T-helper 1 cell treated with Interleukin-12 subunit alpha and Interleukin-12 subunit beta and Interleukin-4 antibody, amounts not matched to agents 30 μg/mL and 1 μg/mL, for 36 hours (primary cell): ENCODE data around the gene INPP4B.
"Not testable (repeated sequence)": the region's sequence is repeated elsewhere in the genome, so short reads cannot be mapped to it uniquely, and the experiment has no call there.

Experiments
- H3K27ac Mint-ChIP-seq: one replicate; pipeline ENCODE4 v1.8.0; 2021; ENCODE audit warnings: mild to moderate bottlenecking, mixed read lengths
- H3K27me3 Mint-ChIP-seq: one replicate; pipeline ENCODE4 v1.8.0; 2021; ENCODE audit warnings: low read depth, mixed read lengths
- H3K36me3 Mint-ChIP-seq: one replicate; pipeline ENCODE4 v1.8.0; 2021; ENCODE audit warnings: low read depth, mixed read lengths
- H3K4me1 Mint-ChIP-seq: one replicate; pipeline ENCODE4 v1.8.0; 2021; ENCODE audit warnings: low read depth, mixed read lengths
- H3K4me3 Mint-ChIP-seq: one replicate; pipeline ENCODE4 v1.8.0; 2021; ENCODE audit warnings: mild to moderate bottlenecking, moderate library complexity, mixed read lengths
- H3K9me3 Mint-ChIP-seq: one replicate; pipeline ENCODE4 v1.8.0; 2021; ENCODE audit warnings: mixed read lengths

The INPP4B gene

DNA sequence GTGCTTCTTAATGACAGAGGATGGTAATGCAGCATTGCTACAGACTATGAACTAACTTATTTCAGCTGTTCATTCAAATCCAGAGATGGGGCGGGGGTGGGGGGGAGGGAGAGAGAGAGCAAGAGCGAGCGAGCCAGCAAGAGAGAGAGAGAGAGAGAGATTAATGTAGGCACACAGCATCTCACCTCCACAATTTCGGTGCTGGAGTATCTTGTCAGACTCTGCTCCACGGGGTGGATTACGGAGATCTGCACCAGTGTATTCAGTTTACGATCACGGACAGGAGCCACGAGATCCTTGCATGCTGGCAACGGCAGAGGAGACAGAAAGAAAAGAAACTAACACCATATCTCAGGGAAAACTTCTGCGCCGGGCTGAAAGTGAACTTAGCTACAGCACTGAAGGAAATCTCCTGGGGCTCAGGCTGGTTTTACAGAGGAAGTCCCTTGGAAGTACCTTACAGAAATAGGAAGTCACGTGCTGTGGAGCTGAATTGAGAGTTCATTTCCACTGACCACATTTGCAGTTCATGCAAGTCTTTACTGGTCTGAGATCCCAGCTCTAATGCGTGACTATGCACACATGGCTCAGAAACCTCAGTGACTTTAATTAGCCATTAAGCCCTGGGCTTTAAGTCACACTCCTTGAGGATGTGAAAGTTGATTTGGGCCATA, 440.9 kb downstream of the INPP4B start:
- Mint-ChIP-seq H3K27ac (peak overlapping the region; percentile 98), H3K9me3 (no peaks in the 10 kb centered on the region), H3K36me3 (peaks cover 2% of the 10 kb centered on the region), H3K27me3 (no peaks in the 10 kb centered on the region), H3K4me1 (peaks cover 55% of the 10 kb centered on the region), H3K4me3 (peak overlapping the region; percentile 96)

DNA sequence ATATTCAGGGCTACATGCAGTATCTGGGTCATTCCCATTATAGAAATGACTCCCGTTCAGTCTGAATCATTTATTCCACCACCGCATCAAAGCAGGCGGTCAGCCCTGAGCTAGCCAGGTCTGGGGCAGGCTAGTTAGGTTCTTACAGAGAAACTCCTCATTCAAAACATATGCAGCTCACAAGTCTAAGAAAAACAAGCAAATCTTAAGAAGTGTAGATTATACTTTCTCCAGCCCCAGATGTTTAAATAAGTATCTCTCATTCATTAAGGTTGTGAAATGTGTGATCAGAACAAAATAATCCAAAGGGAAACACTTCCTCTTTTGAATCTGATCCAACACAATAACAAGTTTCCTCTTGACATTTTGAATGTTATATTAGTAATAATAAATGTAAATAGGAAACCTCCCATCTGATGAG, 441.9 kb downstream of the INPP4B start:
- peak overlapping the region; percentile 96 for H3K4me3 Mint-ChIP-seq
- H3K27ac Mint-ChIP-seq = peak overlapping the region; percentile 84
- no peaks in the 10 kb centered on the region for H3K9me3 Mint-ChIP-seq
- H3K4me1 Mint-ChIP-seq = peaks cover 63% of the 10 kb centered on the region
- H3K27me3 Mint-ChIP-seq = no peaks in the 10 kb centered on the region
- peaks cover 7% of the 10 kb centered on the region for H3K36me3 Mint-ChIP-seq

DNA sequence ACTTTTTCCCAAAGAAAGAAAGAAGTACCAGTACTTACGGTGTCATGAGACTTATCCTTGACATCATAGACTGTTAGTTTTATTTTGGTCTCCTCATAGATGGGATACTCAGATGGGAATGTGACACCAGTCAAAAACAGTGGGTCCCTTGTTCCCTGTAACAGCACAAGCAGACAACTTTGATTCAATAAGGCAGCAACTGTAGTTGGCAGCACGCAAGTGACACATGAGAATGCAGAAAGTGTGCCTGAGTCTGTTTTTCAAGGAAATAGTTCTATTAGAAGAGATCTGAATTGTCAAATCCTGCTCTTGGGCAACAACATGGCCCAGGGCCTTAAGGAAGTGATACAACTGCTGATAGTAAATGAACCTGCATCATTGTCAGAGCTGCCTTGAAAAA, 443.2 kb downstream of the INPP4B start:
- Mint-ChIP-seq H3K36me3 (peaks cover 11% of the 10 kb centered on the region), H3K27me3 (no peaks in the 10 kb centered on the region), H3K4me1 (peaks cover 65% of the 10 kb centered on the region), H3K27ac (peak overlapping the region; percentile 82), H3K9me3 (no peaks in the 10 kb centered on the region), H3K4me3 (peak overlapping the region; percentile 82)

DNA sequence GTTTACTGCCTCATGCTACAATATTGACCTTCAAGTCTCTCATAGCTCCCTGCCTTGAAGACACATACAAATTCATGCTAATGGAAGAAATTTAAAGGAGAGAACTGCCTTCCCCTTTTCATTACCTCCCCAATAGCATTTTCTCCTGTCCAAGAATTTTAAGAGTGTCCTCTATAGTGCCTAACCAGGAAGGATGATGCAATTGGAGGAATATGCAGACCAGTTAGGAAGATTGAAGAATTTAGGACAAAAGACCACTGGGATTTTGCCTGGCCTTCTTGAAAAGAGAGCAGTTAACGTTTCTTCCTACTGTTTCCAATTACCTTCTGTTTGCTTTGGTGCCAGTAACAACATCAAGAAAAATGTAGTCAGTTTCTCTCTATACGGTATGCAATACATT, 443.9 kb downstream of the INPP4B start:
- Mint-ChIP-seq H3K4me3 (peak overlapping the region; percentile 82), H3K27me3 (no peaks in the 10 kb centered on the region), H3K9me3 (no peaks in the 10 kb centered on the region), H3K4me1 (peaks cover 60% of the 10 kb centered on the region), H3K27ac (peak overlapping the region; percentile 82), H3K36me3 (peaks cover 11% of the 10 kb centered on the region)

DNA sequence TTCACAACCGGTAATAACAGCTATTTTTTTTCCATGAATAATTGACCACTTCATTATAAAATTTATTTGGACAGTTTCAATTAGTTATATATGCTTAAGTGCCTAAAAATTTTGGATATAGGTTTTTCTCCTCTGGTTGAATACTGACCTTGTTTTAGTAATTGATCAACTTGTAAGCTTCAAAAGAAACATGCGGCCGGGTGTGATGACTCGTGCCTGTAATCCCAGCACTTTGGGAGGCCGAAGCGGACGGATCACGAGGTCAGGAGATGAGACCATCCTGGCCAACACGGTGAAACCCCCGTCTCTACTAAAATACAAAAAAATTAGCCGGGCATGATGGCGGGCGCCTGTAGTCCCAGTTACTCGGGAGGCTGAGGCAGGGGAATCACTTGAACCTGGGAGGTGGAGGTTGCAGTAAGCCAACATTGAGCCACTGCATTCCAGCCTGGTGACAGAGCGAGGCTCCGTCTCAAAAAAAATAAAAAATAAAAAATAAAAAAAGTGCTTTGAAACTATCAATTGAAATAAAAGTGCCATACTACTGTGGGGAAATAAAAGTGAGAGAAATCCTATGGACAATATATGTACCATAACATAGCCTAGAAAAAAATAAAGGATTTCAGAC, 448.6 kb downstream of the INPP4B start:
- not testable (repeated sequence) for H3K4me3 Mint-ChIP-seq, H3K9me3 Mint-ChIP-seq, H3K27me3 Mint-ChIP-seq, H3K27ac Mint-ChIP-seq
- Mint-ChIP-seq H3K36me3 (peaks cover 24% of the 10 kb centered on the region), H3K4me1 (peaks cover 54% of the 10 kb centered on the region)

DNA sequence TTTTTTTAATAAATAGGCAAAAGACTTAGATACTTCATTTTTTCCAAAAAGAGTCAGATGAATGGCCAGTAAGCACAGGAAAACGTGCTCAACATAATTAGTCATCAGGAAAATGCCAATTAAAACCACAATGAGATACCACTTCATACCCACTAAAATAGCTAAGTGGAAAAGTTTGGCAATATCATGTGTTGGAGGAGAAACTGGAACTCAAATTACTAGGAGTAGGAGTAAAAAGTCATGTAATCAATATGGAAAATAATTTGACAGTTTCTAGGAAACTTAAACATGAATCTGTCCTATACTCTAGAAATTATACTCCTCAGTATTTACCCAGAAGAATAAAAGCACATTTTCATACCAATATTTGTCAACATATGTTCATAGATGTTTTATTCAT, 449.8 kb downstream of the INPP4B start:
- H3K27ac Mint-ChIP-seq = peak overlapping the region; percentile 37
- no peaks in the 10 kb centered on the region for H3K27me3 Mint-ChIP-seq
- H3K4me3 Mint-ChIP-seq = peak overlapping the region; percentile 15
- H3K4me1 Mint-ChIP-seq = peaks cover 45% of the 10 kb centered on the region
- H3K36me3 Mint-ChIP-seq = peaks cover 22% of the 10 kb centered on the region
- no peaks in the 10 kb centered on the region for H3K9me3 Mint-ChIP-seq

DNA sequence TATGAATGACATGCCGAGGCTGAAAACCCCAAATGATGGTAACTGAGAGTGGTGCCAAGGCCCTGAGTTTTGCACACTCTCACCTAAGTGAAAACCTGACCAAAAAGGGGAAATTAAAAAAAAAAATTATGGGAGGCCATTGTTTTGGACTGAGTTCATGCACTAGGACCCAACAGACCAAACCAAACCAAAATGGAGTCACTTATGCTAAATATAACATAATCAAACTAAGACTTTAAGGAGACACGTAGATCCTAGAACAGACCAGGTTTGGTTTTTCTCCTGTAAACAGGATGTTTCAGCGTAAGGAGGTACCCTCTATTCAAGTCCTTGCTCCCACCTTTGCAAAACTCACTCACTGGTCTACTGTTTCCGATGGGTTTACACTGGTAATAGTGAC, 453.0 kb downstream of the INPP4B start:
- no peak overlapping the region for H3K27ac Mint-ChIP-seq
- peaks cover 26% of the 10 kb centered on the region for H3K4me1 Mint-ChIP-seq
- H3K36me3 Mint-ChIP-seq = peaks cover 12% of the 10 kb centered on the region
- no peak overlapping the region for H3K4me3 Mint-ChIP-seq
- H3K9me3 Mint-ChIP-seq = no peaks in the 10 kb centered on the region
- H3K27me3 Mint-ChIP-seq = no peaks in the 10 kb centered on the region

DNA sequence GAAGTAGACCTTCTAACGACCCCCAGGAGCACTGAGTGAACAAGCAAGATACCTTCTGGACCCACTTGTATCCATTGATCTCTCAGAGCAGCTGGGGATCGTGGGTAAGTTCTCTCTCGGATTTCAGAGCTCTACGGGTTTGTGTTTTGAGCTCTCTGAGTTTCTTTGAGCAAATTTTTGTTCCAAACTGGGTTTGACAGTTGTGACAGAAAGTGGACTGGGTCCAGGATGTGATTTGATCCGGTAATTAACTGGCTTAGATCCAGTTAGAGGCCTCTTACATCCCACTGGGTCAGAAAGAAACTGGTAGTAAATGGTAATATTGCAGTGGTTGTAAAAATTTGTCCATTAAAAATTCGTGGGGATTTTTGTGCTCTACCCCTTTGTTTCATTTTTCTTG, 459.2 kb downstream of the INPP4B start:
- Mint-ChIP-seq H3K27ac (no peak overlapping the region), H3K27me3 (no peaks in the 10 kb centered on the region), H3K36me3 (peaks cover 10% of the 10 kb centered on the region), H3K4me3 (no peak overlapping the region), H3K9me3 (peaks cover 3% of the 10 kb centered on the region), H3K4me1 (peaks cover 20% of the 10 kb centered on the region)

DNA sequence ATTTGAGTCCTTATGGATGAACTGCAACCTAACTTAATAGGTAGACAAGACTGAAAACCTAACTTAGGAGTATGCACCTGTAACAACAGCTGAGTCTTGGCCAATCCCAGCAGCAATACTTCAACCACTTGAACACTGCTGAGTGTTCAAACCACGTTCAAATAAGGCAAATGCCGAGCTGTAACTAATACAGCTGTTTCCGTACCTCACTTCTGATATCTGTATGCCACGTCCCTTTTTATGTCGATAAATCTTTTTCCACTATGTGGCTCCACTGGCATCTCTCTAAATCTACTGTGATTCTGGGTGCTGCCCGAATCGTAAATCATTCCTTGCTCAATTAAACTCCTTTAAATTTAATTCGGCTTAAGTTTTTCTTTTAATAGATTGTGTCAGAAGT, 459.7 kb downstream of the INPP4B start:
- H3K9me3 Mint-ChIP-seq = peaks cover 3% of the 10 kb centered on the region
- peaks cover 10% of the 10 kb centered on the region for H3K36me3 Mint-ChIP-seq
- H3K27me3 Mint-ChIP-seq = no peaks in the 10 kb centered on the region
- peaks cover 20% of the 10 kb centered on the region for H3K4me1 Mint-ChIP-seq
- no peak overlapping the region for H3K4me3 Mint-ChIP-seq
- H3K27ac Mint-ChIP-seq = no peak overlapping the region

DNA sequence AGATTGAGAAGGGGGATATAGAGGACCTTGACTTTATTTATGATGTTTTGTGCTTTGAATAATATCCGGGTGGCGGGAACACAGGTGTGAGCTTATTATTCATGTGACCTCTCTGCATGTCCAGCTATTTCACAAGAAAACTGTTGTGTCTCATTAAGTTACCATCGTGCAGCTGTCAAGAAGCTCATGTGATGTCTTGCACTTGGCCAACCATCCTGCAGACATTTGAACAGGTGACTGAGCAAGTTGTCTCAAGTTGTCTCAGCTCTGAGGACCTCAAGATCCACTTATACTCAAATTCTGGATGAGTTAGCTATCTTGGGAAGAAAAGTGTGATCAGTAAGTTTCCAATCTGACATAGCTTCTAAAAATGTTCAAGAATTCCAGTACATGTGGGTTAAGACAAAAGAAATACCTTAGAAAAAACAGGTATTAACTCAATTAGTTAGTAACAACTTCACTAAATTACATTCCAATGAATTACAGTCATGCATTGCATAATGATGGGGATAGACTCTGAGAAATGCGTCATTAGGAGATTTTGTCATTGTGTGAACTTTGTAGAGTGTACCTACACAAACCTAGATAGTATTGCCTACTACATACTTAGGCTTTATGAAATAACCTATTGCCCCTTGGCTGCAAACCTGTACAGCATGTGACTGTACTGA, 462.2 kb downstream of the INPP4B start:
- H3K27ac Mint-ChIP-seq = no peak overlapping the region
- no peak overlapping the region for H3K4me3 Mint-ChIP-seq
- H3K4me1 Mint-ChIP-seq = peaks cover 20% of the 10 kb centered on the region
- H3K27me3 Mint-ChIP-seq = no peaks in the 10 kb centered on the region
- peaks cover 10% of the 10 kb centered on the region for H3K36me3 Mint-ChIP-seq
- H3K9me3 Mint-ChIP-seq = peaks cover 3% of the 10 kb centered on the region

DNA sequence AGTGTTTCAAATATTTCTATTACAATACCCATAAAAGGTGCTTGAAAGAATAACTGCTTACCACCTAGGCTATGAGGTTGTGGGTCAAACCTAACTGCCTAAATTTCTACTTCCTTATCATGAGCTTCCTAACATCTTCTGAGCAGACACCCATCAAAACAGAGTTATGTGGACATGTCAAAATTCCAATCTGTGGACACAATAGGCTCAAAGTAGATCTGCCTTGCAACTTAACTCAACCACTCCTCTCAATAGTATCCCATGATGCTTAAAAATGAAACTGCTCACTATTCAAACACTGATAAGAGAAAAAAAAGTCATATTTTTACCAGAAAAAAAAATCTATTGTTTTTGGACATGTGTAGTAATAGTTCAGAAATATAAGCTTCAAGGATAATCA, 462.7 kb downstream of the INPP4B start:
- Mint-ChIP-seq H3K4me1 (peaks cover 16% of the 10 kb centered on the region), H3K36me3 (peaks cover 10% of the 10 kb centered on the region), H3K4me3 (no peak overlapping the region), H3K9me3 (peaks cover 3% of the 10 kb centered on the region), H3K27me3 (no peaks in the 10 kb centered on the region), H3K27ac (no peak overlapping the region)

DNA sequence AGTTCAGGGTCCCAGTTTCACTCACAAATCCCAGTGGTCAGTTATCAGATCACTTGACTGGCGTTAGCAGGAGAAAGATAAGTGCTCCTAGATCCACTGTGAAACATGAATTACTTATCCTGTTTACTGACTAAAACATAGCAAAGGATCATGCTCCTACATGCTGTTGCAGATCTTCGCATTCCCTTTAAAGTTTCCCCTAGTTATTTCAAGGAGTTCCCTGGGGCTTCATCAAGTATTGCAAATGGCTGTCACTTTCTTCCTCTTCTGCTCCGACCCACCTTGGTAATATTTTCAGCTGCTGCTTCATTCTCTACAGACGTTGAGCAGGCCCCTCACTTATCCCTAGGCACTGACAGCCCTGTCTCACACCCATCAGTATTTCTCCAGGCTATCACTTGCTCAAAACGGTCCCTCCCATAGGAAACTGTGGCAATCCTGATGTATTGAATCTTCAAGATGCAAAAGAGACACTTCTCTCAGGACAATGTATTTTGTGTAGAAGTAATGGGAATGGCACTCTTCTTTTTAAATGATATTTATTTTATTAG, 466.0 kb downstream of the INPP4B start:
- H3K4me3 Mint-ChIP-seq = no peak overlapping the region
- peaks cover 8% of the 10 kb centered on the region for H3K36me3 Mint-ChIP-seq
- no peaks in the 10 kb centered on the region for H3K9me3 Mint-ChIP-seq
- H3K4me1 Mint-ChIP-seq = peaks cover 27% of the 10 kb centered on the region
- H3K27me3 Mint-ChIP-seq = no peaks in the 10 kb centered on the region
- H3K27ac Mint-ChIP-seq = no peak overlapping the region

DNA sequence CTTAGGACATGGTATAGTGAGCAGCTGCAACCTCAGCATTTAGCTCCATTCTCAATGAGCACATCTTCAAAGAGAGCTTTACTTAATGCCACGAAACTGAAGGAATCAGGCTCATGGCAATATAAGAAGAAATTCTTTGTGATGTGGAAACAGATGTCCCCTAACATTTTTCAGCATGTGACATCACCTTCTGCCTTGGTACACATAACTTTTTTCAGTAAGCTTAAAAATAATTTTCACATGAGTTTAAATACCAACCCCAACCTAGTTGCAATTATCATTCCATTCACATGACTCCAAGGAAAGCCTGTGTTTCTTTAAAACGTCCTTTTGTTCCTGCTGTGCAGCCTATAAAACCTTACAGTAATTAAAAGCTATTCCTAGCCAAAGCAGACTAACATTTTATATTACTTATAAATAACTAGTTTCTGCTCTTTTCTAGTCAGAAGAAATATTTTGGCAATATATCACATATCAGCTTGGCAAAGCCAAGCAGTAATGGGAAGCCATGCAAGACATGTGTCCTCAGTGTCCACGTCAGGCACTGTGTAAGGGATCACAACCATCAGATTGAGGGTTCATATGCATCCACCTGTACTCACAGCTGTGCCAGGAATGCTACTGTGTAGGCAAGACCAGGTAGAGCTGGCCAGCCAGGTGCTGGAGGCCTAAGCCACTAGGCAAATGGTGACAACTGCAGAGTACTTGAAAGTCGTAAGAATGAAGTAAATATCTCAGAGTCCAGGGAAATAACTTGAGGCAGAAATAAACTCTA, 466.6 kb downstream of the INPP4B start:
- H3K4me1 Mint-ChIP-seq = peaks cover 30% of the 10 kb centered on the region
- H3K36me3 Mint-ChIP-seq = peaks cover 8% of the 10 kb centered on the region
- no peaks in the 10 kb centered on the region for H3K27me3 Mint-ChIP-seq
- H3K4me3 Mint-ChIP-seq = no peak overlapping the region
- H3K9me3 Mint-ChIP-seq = no peaks in the 10 kb centered on the region
- no peak overlapping the region for H3K27ac Mint-ChIP-seq

DNA sequence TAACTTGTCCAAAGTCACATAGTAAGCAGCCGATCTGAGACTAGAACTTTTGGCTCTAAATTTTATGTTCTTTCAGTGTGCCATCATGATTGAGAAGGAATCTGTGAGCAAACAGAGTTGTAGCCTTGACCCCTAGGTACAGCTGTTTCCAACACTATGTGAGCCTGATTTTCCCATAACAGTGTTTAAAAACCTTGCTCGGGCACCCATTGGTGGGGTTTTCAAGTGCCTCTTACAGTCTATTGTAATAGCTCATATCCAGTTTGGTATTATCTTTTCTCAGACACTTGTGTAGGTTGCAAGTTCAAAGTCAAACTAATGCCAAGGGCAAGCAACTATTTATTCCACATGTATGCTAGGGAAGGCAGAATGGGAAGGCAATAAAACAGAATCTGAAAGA, 467.9 kb downstream of the INPP4B start:
- peak overlapping the region; percentile 85 for H3K27ac Mint-ChIP-seq
- no peaks in the 10 kb centered on the region for H3K36me3 Mint-ChIP-seq
- H3K4me3 Mint-ChIP-seq = peak overlapping the region; percentile 42
- no peaks in the 10 kb centered on the region for H3K9me3 Mint-ChIP-seq
- H3K27me3 Mint-ChIP-seq = no peaks in the 10 kb centered on the region
- peaks cover 28% of the 10 kb centered on the region for H3K4me1 Mint-ChIP-seq
